HG02943 (cell line): ENCODE measurements around the gene DCDC1.

Experiments used
- ATAC-seq: cut with Tn5 transposase; IDR thresholded peaks from one replicate; pipeline ENCODE4 v1.9.1; 2021; ENCODE audit warnings: mild to moderate bottlenecking, low read depth, moderate library complexity; ENCODE audit not compliant: unreplicated experiment

DCDC1 gene

DNA sequence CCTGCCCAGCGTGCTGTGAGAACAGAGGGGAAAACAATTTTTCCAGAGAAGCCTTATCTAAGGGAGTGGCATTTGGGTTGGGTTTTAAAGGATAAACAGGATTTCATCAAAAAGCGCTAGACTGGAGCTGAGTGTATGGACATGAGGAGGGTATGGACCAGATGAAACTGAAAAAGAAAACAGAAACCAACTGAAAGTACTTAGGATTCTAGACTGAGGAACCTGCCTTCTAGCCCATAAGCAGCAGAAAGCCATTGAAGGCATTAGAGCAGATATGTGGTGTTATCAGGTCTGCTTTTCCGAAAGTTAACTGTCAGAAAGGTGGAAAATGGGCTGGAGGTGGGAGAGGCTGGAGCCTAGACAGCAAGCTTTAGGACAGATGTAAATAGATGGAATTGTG, 443.4 kb downstream of the DCDC1 start:
- no peak for ATAC-seq

DNA sequence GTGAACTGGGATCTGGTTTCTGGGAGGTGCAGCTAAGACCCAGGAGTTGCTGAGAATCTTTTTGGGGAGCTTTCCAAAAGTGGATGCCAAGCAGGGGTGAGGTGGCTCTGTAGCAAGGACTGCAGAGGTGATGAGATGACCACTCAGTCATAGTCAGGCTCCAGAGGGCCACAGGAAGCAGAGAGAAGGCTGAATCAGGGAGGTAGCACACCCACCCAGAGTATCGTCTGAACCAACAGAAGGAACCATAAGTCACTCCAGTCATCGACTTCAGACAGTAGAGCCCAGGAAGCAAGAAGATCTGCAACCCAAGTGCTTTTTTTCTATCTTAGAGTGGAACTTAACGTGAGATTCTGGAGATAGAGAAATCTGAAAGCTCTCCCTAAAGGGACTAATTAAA, 447.7 kb downstream of the DCDC1 start:
- ATAC-seq: no peak

DNA sequence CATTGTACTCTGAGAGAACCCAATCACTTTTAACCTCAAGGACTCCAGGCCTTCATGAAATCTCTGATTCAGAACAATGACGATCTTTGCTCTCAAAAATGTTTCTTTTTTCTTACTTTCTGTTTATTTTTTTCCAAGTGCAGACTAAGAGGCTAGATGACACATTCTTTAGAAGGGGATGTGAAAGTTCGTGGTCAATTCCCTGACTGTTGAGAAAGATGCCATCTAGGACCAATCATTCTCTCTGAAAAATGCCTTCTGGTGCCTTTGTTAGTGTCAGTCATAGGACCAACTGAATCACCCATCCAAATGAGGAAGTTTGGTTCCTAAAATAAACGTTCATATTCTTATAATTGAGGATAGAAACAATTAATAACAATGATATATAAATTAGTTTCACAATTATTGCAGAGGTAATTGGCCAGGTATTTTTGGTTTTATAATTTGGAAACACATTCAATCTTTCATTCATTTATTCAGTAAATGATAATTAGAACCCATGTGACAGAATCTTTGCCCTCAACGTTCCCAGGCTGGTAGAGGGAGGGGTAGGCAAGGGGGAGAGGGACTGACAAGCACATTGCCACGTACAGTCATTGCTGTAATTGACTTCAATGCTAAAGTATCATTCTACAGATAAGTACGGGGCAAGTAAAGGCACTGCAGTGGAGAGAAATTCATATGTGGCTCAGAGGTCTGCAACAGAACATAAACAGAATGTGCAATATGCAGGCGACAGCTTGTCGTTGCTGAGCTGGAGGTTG, 450.0 kb downstream of the DCDC1 start:
- ATAC-seq: no peak

DNA sequence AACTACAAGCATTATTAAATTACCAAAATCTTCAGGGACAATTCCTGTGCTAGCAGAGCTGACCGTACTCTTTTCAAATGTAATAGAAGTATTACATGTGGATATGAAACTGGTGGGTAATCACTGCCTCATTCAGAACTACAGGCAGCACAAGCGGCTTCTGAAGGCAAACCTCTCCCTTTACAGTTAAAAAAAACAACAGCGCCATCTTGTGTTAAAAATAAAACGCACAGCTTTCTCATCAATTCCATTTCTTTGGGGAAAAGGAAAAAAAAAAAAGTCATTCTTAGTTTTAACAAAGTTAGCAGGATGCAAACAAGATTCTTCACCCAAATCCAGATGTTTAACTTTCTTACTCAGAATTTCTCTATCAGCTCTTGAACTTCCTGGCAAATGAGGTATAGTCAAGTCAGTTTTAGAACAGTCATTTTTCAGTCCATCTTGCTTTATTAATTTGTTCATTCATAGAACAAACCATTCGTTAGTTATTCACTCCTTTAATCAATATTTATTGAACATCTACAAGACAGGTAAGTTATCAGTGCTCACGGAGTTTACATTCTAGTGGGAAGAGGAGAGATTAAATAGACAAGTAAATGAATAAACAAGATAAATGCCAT, 451.6 kb downstream of the DCDC1 start:
- no peak for ATAC-seq

DNA sequence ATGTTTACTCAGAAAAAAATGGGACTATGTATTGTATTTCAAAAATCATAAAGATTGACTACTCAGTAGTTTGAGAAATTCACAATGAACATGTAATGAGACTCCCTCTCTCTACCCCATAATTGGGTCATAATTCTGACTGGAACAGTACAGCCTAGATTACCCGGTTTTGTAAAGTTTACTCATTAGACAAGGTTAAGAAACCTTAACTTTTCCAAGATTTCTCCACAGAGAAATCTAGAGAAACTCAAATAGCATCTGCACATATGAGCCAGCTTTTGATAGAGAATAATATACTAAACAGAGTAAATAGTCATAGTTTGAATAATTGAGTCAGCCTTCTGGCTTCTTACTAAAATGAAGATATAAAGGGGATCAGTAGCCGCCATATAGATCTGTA, 452.3 kb downstream of the DCDC1 start:
- ATAC-seq: no peak

DNA sequence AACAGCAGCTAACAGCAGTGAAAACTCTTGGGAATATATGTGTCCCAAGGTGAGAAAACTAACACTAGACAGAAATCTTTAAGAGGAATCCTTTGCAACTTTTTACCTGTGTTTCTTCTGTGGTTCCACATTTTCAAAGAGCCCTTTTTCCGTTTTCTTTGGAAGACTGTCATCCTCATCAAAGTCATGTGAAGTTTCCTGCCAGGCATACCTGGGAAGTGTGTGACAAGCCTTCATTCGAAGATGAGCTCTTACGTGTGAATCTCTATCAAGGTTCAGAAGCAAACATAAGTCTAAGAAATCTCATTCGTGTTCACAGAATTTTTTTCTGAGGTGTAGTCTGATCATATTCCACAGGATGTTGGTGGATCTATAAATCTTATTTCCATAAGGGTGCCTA, 452.8 kb downstream of the DCDC1 start:
- ATAC-seq: no peak

DNA sequence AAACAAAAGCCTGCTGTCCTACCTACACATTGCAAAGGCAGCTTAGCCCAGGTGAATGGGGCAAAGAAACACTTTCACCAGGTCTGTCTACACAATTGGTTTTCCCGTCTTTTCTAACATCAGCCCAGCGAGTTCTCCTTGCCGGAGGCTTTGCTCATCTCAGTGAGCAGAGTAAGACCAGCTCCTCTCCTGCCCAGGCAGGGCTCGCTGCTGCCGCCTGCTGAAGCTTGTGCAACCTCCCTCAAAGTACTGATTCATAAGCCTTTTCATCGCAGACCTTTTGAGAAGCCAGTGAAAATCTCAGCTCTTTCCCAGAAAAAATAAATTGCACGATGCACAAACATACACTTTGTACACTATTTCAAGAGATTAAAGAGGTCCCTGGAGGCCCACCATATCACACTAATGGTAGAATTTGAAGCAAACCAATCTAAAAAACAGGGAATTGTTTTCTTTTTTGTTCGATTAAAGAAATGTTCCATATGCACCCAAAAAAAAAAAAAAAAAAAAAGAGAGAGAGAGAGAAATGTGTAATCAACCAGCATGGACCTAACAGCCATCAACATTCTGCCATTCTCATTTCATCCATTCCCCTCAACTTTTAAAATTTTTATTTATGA, 455.3 kb downstream of the DCDC1 start:
- ATAC-seq: no peak

DNA sequence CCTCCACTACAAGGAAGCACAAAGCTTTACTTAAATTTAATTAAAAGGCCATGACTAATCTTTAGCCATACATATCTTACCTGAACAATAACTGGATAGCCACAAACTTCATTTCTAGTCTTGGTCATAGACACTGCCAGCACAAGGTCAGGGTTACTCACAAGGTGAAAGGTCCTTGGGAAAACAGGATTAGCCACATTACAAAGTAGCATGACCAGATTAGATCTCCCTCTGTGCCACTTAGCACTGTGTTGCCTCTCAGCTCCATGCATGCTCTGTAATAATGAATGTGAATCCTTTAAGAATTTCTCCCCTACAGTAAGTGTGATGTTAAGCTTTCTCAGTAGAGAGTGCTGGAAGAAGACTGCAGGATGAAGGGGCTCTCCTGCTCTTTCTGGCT, 458.3 kb downstream of the DCDC1 start:
- no peak for ATAC-seq

DNA sequence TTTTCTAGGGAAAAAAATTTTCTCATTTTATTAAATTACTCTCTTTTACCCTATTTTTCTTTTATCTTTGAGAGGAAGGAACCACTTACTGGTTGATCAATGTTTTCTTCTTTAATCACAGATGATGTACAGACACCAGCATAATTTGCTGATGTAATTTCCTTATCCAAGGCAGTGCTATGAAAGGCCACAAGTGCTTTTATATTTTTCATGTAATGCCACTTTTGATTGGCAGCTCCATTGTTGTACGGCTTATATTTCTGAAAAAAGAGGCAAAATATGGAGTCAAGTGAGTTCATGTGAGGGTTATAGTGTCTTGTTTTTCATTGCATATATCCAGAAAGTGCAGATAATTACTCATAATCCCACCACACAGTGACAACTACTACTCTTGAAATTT, 460.7 kb downstream of the DCDC1 start:
- ATAC-seq: no peak

DNA sequence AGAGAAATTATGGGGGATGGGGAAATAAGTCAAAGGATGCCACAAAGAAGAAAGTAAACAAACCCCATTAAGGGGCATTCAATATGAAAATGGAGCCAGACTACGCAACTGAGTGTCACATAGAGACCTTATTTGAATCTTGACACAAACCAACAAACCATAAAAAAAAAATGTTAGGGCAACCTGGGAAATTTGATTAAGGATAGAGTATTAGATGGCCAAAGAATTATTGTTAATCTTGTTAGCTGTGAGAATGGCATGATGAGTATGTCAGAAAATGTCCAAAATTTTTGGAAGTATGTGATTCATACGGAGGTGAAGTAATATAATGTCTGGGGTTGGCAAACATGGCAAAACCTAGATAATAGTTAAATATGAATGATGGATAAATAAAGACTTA, 461.3 kb downstream of the DCDC1 start:
- ATAC-seq: no peak

DNA sequence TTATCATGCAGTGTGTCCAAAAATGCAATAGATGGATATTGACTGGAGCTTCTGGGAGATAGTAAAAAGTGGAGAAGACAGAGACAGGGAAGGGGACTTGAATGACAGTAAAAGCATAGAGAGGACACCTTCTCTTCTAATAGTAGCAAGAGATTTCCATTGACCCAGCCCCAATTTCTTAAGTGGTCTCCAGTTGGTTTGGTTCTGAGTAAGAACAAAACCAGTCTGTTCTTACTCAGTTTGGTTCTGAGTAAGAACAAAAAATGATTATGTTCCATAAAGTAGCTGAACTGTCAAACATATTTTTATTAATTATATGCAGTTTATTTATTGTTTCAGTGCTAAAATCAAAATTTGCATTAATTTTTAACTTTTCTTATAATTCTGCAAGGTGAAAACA, 466.6 kb downstream of the DCDC1 start:
- ATAC-seq: no peak

DNA sequence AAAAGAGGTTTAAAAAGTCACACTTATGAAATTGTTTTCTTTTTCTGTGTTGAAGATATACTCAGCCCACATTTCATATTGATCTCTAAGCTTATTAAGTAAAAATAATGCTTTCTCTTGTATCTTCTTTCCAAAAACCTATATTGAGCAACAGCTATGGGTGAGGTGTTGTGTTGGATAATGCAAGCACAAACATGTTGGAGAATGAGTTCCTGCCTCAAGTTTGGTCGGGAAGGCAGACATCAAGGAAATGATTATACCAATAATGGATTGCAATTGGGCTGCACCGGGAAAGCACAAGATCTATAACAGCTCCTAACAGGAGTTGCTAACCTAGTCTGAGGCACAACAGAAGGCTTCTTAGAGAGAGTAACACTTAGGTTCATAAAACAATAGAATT, 474.5 kb downstream of the DCDC1 start:
- no peak for ATAC-seq

DNA sequence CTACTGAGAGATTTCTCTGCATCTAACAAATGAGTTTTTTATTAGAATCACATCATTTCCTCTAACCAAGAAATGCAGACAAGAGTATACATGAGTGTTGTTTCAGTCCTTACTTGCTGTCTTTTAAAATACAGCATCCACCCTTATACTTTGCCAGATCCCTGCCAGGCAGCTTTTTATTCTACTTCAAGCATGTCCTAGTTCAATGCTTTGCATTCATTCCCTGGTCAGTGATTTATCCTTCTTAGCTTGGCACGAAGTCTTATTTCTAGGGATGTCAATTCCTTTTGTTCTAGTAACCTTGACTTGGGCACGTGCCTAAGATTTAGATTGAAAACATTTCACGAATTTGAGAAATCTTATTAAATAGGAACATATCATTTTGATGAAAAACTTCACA, 476.2 kb downstream of the DCDC1 start:
- no peak for ATAC-seq

DNA sequence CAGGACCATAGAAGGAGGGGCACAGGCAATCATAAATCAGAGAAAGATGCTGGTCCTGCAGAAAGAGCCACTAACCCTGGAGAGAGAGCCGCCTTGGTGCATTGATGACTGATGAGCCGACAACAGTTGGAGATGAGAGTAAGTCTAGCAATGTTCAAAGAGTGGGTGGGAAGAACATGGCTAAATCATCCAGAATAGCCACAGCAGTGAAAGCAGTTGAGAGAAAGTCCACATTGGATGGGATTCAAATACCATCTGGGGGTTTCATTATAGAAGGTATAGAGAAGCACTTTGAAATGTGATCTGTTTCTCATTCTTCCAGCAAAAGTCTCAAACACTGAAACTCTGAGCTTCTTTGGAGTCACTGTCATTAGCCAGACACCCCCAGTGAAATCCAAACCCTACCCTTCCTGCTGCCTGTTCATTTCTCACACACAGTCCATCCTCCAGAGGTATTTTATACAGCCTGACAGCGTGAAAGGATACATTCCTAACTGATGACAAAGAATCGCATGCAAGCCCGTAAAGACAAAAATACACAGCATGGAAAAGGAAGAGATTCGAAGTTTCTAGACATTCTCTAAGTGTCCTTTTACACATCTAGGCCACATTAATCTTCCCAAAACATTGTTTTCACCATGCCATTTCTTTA, 480.3 kb downstream of the DCDC1 start:
- ATAC-seq: no peak

DNA sequence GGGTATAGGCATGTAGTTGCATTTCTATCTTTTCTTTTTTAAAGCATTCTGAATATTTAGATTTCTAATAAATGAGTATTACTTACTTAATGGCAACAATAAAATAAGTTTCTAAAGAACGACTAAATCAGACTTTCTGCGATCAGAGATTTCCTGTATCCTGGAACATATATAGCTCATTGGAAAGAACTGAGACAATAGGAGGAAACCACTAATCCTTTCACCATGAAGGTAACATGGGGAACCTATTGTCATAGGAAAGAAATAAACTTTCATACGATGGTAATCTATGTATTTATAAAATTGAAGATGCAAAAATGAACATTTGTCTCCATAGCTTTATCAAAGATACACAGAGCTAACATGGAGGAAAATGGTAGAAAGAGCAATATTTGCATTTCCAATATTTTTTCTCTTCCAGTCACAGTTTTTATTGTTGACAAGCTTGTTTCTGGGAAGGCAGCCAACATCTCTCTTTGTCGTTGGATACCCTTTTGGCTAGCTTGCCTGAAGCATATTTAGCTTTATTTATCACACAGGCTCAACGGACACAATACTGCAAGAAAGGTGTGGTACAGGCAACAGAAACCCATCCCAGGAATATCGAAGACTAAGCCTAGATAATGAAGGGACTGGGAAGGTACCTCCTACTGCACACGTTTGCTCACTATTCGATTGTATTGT, 490.1 kb downstream of the DCDC1 start:
- ATAC-seq: no peak

DNA sequence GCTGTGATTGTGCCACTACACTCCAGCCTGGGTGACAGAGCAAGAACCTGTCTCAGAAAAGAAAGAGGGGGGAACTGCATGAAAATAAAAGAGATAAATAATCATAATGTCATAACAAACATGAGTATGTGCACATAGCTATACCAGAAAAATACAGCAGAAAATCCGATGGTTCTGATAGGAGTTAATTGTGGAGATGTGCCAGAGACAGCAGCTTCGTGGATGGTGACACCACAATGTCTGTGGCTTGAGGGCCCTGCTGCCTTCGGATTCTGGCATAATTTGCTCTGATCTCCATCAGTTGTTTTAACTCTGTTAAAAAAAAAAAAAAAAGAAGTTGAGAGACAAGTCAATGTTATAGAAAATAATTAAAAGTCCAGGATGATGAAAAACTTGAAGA, 491.1 kb downstream of the DCDC1 start:
- no peak for ATAC-seq

DNA sequence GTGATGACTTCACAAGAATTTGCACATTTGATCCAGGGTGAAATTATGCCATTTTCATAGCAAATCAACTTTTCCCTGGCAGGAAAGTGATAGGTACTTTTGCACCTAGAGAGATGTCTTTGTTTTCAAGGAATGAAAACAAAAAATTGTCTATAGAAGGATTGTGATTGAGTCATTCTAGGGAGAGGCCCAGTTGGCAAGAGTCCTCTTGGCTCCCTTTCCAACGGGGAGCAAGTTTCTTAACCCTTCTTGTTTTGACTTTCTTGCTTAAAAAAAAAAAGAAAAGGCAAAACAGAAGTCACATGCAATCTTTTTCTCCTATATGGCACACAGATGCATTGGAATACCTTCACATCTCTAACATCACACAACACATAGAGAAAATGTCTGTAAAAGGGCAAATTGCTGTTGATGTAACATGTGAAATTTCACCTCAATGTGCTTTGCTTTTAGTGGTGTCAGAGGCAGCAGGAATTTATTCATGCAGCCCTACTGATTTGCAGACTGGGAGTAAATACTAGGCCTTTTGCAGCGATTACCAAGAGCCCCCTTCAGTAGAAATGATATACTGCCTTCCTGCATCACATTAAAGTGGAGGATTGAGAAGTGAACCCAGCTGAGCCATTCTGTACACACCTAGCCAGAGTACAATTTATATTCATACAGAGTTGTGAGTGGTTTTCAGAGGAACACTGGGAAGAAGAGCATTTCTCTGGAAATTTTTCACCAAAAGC, 492.7 kb downstream of the DCDC1 start:
- ATAC-seq: no peak

DNA sequence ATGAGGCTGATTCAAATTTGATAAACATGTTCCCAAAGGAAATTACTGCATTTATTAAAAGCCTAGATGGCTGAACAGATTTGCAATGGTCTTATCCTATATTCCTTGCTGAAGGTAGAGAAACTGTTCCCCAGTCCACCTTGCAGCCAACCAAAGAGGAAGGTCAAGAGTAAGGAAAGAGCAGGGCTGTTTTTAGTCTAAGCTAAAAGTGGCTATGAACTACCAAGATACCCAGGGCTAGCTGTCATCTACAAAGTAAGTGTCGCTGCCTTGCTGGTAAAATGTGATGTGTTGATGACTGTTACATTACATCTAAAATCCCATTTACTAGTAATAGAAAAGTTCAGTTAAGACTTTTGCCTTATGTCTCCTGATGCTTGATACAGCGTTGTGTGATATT, 493.3 kb downstream of the DCDC1 start:
- ATAC-seq: no peak

DNA sequence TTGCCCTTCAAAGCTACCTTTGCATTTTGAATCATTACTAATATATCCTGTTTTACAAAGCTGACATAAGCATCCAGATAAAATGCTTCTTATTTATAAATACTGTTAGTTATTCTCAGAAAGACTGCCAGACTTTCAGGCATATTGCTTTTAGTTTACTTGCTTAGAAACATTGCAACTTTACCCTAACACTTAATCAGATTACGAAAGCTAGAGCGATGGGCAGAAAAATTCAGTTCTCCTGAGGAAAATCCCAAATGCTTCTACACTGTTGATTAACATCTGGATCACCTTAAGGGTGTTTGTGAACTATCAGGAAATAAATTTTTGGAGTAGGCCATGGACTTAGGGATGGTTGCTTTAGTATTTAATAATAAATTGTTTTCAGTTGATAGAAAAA, 493.7 kb downstream of the DCDC1 start:
- no peak for ATAC-seq

DNA sequence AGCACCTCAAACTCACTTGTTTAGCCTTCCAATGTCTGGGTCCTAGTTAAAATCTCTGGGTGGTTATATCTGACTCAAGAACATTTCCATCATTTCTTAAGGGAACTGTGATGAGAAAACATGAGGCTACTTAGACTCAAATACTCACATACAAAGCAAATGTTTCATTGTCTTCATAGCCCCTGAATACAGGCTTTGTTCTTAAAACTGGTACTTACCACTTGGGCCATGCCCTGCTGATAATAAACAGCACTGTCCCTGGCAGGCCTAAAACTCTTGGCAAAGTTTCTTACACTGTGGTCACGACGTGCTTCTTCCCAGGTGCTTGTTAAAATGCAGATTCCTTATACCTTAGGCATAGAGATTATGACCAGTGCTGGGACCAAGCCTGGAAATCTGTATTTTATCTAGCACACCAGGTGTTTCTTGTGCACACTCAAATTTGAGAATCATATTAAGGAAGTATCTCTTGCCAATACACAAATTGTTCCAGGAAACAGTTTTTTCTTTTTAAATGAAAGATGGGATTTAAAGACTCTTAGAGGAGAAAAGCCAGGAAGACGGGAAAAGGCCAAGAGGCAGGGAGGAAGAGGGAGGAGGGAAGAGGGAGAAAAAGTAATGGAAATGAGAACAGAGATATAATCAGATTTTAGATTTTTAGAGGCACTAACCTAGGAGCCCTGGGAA, 495.5 kb downstream of the DCDC1 start:
- no peak for ATAC-seq
